OCI-M1 (cell line): ENCODE data around the gene CUX1.
A peak's percentile ranks its signal among the peaks of the same experiment; 100 is the strongest.
"Not testable (repeated sequence)": the region's sequence is repeated elsewhere in the genome, so short reads cannot be mapped to it uniquely, and the experiment has no call there.

Source experiments
- DNase-seq: peaks from one replicate; lab custom pipeline; 2025; lab: John Stamatoyannopoulos, UW

The CUX1 gene

DNA sequence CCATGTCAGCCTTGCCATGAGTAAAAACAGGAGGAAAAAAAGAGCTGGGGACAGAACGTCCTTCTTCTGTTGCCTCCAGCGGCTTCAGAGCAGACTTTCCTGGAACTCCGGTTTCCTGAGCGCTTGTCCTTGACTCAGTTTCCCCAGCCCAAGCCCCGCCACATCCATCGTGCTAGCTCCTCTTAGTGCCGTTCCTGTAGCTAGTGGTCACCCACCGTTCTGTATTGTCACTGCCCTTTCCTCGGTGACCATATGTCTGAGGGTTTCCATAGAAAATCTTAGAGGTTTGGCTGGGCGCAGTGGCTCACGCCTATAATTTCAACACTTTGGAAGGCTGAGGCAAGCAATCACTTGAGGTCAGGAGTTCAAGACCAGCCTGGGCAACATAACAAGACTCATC lies 100.1 kb downstream of the CUX1 start:
- no peak for DNase-seq

DNA sequence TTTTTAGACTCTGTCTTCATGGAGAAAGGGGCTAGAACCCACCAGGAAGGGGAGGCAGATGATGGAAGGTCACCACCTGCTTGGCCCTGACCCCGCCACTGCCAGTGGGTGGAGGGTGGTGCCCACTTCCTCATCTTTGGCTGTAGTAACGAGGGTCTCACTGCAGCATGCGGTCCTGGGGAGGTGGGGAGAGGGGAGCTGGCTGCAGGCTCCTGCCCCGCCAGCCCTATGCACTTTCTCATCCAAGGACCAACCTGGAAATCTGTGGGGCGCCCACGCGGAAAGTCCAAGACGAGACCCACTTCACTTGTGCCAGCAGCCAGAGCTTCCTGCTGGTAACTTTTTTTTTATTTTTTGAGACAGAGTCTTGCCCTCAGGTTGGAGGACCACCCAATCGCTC lies 101.0 kb downstream of the CUX1 start:
- no peak for DNase-seq

GRCh38 chr7:101919363-101920115 lies 102.1 kb downstream of the CUX1 start:
- no peak for DNase-seq

GRCh38 chr7:101921061-101921460 lies 103.6 kb downstream of the CUX1 start:
- no peak for DNase-seq

GRCh38 chr7:101921546-101922489 lies 104.4 kb downstream of the CUX1 start:
- peak; percentile 32 for DNase-seq

GRCh38 chr7:101922631-101923601 lies 105.5 kb downstream of the CUX1 start:
- no peak for DNase-seq

GRCh38 chr7:101923602-101923985 lies 106.2 kb downstream of the CUX1 start:
- DNase-seq: no peak

DNA sequence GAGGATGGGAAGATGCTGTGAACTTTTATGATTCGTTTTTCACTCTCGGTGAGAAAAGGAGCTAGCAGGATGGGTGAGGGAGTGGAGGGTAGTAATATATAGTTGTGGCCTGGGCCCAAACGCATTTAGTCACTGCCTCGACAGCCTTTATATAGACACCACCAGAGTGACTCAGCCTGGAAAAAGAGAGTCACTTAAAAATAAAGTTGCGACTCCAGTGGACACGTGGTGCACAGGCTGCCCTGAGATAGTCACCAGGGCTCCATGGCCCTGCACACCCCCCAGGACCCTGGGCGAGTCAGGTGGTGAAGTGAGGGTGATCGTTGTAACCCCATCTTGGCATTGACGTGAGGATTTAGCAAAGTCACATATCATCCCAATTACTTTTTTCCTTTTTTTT lies 106.7 kb downstream of the CUX1 start:
- no peak for DNase-seq

GRCh38 chr7:101926265-101926664 lies 108.8 kb downstream of the CUX1 start:
- DNase-seq: no peak

GRCh38 chr7:101927389-101927788 lies 110.0 kb downstream of the CUX1 start:
- no peak for DNase-seq

- DNase-seq: no peak
Measured at GRCh38 chr7:101927802-101928201, 110.4 kb downstream of the CUX1 start.

GRCh38 chr7:101929256-101929655 lies 111.8 kb downstream of the CUX1 start:
- DNase-seq: no peak

GRCh38 chr7:101929911-101930310 lies 112.5 kb downstream of the CUX1 start:
- DNase-seq: not testable (repeated sequence)

DNA sequence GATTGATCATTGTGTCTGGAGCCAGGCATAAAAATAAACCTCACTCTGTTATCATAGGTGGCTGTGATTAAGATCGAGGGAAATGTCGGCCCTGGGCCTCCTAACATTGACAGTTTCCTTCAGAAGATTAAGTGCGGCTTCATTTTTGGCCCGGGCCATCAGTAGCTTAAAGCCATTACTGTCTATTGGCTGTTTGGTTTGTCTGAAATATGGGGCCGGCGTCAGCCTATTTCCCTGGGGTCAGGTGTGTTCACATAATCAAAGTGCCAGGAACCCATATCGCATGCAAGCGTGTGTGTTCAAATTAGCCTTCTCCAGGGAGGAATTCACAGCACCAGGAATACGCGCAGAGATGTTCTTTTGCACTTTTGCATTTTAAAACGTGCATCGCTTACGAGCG lies 114.7 kb downstream of the CUX1 start:
- DNase-seq: no peak

DNA sequence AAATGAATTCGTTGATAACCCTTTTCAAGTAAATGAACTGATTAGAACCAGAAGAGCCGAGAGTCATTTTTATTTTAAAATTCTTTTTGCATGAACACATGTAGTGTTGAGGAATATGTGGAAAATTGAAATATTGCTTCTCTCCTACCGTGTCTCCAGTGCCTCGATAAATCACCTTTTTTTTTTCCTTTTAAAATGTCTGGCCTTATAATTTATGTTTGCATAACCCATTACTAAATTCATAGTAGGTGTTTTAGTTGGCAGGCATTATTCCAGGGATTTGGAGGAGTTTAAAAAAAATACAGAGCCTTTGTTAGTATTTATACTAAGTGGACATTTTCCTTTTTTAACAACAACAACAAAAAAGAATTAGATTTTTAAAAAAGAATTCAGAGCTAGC lies 115.6 kb downstream of the CUX1 start:
- DNase-seq: no peak

- no peak for DNase-seq
Measured at GRCh38 chr7:101933688-101934121, 116.3 kb downstream of the CUX1 start.

GRCh38 chr7:101934618-101935017 lies 117.2 kb downstream of the CUX1 start:
- DNase-seq: no peak

DNA sequence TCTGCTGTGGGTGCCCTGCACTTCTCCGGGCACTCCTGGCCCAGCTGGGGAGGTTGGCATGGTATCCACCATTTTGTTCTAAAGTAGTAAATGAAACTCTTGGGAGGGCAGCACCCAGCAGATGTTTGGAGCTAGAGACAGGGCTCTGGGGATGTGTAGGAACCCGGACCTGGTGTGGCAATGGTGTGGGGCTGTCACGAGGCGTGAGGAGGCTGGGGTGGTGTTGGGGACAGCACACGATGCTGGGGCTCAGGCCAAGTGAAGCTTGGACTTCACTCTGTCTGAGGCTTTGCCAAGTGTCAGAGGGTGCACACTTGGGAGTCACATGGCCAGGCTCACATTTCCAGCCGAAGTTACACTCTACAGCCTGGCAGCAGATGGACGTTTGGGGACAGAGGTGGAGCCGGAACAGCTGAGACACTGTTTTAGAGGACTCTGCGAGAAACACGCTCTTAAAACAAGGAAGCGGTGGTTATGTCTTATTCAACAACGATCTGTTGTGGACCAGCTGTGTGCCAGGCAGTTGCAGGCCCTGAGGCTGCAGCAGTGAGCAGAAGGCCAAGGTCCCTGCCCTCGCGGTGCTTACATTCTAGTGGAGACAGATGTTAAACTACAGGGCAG lies 118.2 kb downstream of the CUX1 start:
- DNase-seq: no peak

DNA sequence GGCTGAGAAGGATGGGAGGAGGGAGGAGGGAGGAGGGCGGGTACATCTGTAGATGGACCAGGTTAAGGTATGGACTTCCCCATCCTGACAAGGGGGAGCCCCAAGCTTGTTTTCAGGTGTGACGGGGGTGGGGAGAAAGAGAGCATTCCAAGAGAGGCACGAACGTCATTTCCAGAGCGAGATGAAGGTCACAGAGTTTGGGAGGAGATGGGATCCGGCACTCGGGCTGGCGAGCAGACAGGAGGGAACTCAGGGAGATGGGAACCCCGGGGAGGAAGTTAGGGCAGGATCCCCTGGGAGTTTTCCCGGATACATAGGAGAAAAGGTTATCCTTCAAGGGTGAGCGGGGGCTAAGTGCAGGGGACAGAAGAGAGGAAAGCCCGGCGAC lies 118.8 kb downstream of the CUX1 start:
- DNase-seq: no peak

GRCh38 chr7:101936611-101937231 lies 119.3 kb downstream of the CUX1 start:
- no peak for DNase-seq
